HG02970 (cell line): Measurements from ENCODE around the gene NAALAD2.
"Not testable (repeated sequence)": the region's sequence is repeated elsewhere in the genome, so short reads cannot be mapped to it uniquely, and the experiment has no call there.

ENCODE experiments used
- ATAC-seq: cut with Tn5 transposase; IDR thresholded peaks from one replicate; pipeline ENCODE4 v1.9.1; 2021; ENCODE audit warnings: mild to moderate bottlenecking, moderate library complexity, moderate number of reproducible peaks; ENCODE audit not compliant: unreplicated experiment, low FRiP score

The NAALAD2 gene

GRCh38 chr11:90239967-90240636, 105.6 kb downstream of the NAALAD2 start:
- ATAC-seq = not testable (repeated sequence)

- ATAC-seq = no peak
These were observed 107.0 kb downstream of the NAALAD2 start for GRCh38 chr11:90241414-90241813.
